Motor neuron (in vitro differentiated cells): ENCODE measurements around the gene ITGA11. TPM values are rescaled to one million over a fixed set of nuclear protein-coding genes. Genes with fewer than 3 reads are reported as not detected.

Experiments used
- ATAC-seq, 8 experiments: fragments of 200-7000 bp; cut with Tn5 transposase; replicated peaks in 6 of 8; 2 replicates each; pipeline ENCODE4 v1.8.0; 2021; ENCODE audit warnings: mild to moderate bottlenecking in 8 of 8, moderate library complexity in 8 of 8
- H3K27ac ChIP-seq, 2 donors: fragments of 250-450 bp; sonication (Bioruptor Pico); 2 replicates each; pipeline ENCODE4 v1.9.0; 2021; ENCODE audit warnings: antibody characterized with exemption in 2 of 2, mild to moderate bottlenecking in 2 of 2, moderate library complexity in 1 of 2
- H3K4me1 ChIP-seq, 2 donors: fragments of 250-450 bp; sonication (Bioruptor Pico); replicated peaks in 1 of 2; 2 replicates each; pipeline ENCODE4 v1.6.1; 2021; ENCODE audit warnings: antibody characterized with exemption in 2 of 2, mild to moderate bottlenecking in 2 of 2, moderate library complexity in 1 of 2
- H3K4me3 ChIP-seq, 5 donors: fragments of 250-450 bp; sonication (Bioruptor Pico); 2 replicates each; pipeline ENCODE4 v1.9.0; 2021; ENCODE audit warnings: antibody characterized with exemption in 5 of 5, mild to moderate bottlenecking in 5 of 5, moderate library complexity in 4 of 5
- WGBS, 10 experiments: fragments of 450-650 bp; shearing (Covaris generic); methylation state at CpG; one replicate each; pipeline ENCODE4 v1.0.0; 2022; 5-methylcytosine and 5-hydroxymethylcytosine counted together
- in situ Hi-C, 9 experiments: fragments of 400-800 bp; cut with MboI; loops; one replicate each; pipeline ENCODE4 v1.15.0; 2021; ENCODE audit warnings: low sequenced_read_pairs in 9 of 9, low pct_unique_long_range_greater_than_20kb in 2 of 9; ENCODE audit not compliant: unreplicated experiment in 9 of 9
- total RNA-seq, 8 experiments: library from RNA; unstranded; fragments of 300-600 nt; gene quantifications; 2 replicates each; pipeline versions ENCODE4 v1.2.3 to v1.2.4, GENCODE V29; 2022

The ITGA11 gene
- total RNA-seq, 8 experiments from 2014 or later = 0.27 to 35.0 (median 0.78) TPM

DNA sequence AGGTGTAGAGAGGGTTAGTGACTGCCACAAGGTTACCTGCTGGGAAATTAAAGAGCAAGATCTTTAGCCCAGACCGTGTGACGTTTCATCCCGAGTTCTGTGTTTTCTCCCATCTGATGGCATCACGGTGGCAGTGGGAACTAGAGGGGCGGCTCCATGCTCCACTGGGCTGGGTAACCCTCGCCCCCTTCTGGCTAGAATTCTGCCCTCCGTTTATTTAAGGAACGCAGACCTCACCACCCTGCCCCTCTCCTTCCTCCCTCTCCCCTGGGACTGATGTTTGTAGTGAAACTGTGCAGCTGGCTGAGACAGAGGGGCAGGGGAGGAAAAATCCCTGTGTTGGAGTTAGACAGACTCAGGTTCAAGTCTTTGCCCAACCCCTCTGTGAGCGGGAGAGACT lies 65.6 kb downstream of the ITGA11 start:
- ATAC-seq = no peak
- no peak overlapping the region for H3K4me3 ChIP-seq
- 24 to 81% (median 61%) methylated on average over 3 to 7 of the region's 9 CpGs; no CpG with 5 or more reads in 5 of the 10 experiments for WGBS, 10 experiments
- in situ Hi-C loops = no loop called here
- no peaks in the 10 kb centered on the region for H3K4me1 ChIP-seq
- H3K27ac ChIP-seq = no peak overlapping the region

DNA sequence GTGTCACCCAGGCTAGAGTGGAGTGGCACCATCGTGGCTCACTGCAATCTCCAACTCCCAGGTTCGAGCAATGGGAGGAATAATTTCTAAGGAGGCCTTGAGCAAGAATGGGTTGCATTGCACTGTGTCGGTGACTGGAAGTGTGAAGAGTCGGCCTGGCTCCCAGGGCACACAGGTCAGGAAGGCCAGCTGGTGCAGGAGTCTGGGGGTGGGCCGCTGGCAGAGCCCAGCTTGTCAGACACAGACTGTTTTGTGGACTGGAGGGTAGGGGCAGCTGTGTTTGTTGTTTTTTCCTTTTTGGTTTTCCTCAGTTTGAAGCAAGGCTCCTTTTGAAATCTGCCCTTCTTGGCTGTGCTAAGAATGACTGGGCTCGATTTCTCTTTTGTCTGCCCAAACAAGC lies 66.2 kb downstream of the ITGA11 start:
- in situ Hi-C loops = no loop called here
- Histone ChIP-seq H3K27ac (no peak overlapping the region), H3K4me1 (peaks cover 0 to under 1% of the 10 kb centered on the region in 2 donors), H3K4me3 (no peak overlapping the region)
- 10 to 100% (median 71%) methylated on average over 1 to 4 of the region's 6 CpGs; no CpG with 5 or more reads in 1 of the 10 experiments for WGBS, 10 experiments
- no peak for ATAC-seq

DNA sequence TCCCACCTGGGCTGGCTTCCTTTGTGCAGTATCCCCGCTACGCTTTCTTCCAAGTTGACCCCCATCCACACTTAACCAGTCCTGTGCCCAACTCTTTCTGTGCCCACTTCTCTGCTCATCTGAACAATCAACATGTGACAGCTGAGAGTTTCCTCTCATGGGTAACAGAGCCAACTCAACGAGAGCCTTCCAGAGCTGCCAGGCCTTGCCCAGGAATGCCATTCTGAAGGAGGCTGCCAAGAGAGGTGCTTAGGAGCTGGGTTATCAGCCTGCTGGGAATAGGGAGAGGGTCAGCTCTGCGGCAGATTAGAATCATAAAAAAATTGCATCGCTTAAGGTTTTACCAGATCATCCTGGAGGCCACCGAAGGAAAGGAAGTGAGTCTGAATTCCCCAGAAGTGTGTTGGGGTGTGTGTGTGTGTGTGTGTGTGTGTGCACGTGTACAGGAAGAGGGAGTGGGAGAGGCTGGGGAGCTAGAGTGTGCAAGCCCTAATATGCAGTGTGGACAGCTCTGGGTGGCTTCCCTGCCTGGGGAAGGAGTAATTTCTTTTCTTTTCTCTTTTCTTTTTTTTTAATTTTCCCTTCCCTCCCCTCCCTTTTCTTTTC lies 66.7 kb downstream of the ITGA11 start:
- Histone ChIP-seq H3K27ac (no peak overlapping the region), H3K4me3 (no peak overlapping the region), H3K4me1 (peaks cover 0 to 6% of the 10 kb centered on the region in 2 donors)
- in situ Hi-C loops = no loop called here
- peak in 2 of 8 experiments; percentile 50 to 51 for ATAC-seq
- 60 to 100% (median 88%) methylated on average over 1 to 5 of the region's 7 CpGs for WGBS, 10 experiments

DNA sequence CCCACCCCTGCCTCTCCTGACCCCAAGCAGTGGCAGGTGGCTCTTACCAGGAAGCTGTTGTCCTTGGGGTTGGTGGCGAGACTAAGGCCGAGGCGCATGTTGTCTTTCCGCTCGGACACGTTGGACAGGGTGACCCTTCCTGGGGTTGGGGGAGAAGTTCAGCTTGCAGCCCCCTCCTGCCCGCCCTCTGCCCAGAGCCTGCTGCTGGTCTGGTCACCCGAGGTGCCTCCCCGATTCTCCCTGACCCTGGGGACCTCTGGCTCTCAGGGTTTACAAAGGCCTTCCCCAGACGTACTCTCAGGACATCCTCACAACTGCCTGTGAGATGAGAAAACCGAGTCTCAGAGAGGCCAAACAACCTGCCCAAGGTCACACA lies 67.3 kb downstream of the ITGA11 start:
- in situ Hi-C loops = no loop called here

DNA sequence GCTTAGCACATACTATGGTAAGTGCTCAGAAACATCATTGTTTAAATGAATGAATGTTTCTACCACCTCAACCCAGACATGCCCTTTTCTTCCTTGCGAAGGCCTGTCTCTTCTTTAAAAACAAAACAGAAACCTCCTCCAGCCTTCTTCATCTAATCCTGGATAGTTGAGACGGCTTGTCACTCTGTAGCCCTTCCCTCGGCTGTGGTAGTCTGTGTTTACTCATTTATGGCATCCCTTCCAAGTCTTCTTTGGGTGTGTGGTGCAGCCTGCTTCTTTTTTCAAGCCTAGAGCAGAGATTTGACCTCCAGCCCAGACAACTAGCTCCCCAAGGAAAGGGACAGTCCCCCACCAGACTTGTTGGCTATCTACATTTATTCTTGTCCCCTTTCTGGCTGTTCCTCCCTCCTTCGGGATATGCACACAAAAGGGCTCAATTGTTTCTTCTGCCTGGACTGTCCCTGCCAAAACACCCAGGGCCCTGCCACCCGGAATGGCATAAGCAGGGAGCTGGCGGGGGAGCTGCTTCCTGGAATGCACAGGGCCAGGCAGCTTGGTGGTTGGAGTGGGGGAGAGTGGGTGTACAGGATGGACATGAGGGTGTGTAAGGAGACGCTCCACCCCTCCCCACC lies 67.8 kb downstream of the ITGA11 start:
- Histone ChIP-seq H3K4me3 (no peak overlapping the region), H3K4me1 (peaks cover 0 to 6% of the 10 kb centered on the region in 2 donors), H3K27ac (no peak overlapping the region)
- peak in 1 of 8 experiments; percentile 48 for ATAC-seq
- WGBS, 10 experiments = 21 to 100% (median 69%) methylated on average over 1 to 3 of the region's 7 CpGs; no CpG with 5 or more reads in 2 of the 10 experiments
- in situ Hi-C loops = no loop called here

More for the DNA sequence above, 67.3 kb downstream of the ITGA11 start:
- peaks cover 0 to 6% of the 10 kb centered on the region in 2 donors for H3K4me1 ChIP-seq
- 53 to 83% (median 79%) methylated on average over 2 to 3 of the region's 11 CpGs; no CpG with 5 or more reads in 7 of the 10 experiments for WGBS, 10 experiments
- ATAC-seq = no peak
- no peak overlapping the region for H3K27ac ChIP-seq
- no peak overlapping the region for H3K4me3 ChIP-seq

DNA sequence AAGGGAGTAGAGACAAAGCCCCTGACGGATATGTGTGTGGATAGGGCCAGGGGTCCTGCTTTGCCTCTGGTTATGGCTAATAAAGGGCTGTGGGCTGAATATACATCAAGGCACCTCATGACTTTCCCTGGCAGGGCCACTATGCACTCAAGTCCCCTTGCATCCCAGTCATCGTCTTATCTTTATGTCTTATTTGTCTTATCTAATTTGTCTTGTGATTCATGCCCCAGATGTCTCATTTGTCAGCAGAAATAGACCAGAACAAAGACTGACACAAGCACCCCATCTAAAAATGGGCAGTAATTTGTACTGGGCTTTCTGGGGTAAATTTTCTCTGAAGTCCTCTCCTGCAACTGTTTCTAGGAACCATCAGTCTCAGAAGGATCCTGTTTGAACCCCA lies 68.6 kb downstream of the ITGA11 start:
- ATAC-seq = no peak
- in situ Hi-C loops = no loop called here
- Histone ChIP-seq H3K27ac (no peak overlapping the region), H3K4me3 (no peak overlapping the region), H3K4me1 (peaks cover 0 to 6% of the 10 kb centered on the region in 2 donors)
- 61 to 100% (median 87%) methylated on average over 1 to 2 of the region's 2 CpGs; no CpG with 5 or more reads in 6 of the 10 experiments for WGBS, 10 experiments

DNA sequence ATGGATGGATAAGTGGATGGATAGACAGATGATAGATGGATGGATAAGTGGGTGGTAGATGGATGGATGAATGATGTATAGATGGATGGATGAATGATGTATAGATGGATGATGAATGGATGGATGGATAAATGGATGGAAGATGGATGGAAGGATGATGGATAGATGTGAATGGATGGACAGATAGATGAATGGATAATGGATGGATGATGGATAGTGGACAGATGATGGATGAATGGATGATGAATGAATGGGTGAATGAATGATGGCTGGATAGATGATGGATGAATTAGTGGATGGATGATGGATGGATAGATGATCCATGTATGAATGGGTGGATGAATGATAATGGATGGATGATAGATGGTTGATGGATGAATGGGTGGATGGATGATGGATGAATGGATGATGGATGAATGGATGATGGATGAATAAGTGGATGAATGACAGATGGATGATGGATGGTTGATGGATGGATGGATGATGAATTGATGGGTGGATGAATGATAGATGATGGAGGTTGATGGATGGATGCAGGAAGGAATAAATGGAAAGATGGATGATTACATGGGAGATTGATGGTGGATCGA lies 69.3 kb downstream of the ITGA11 start:
- H3K4me1 ChIP-seq = peaks cover 0 to 6% of the 10 kb centered on the region in 2 donors
- WGBS, 10 experiments = 68 to 100% (median 88%) methylated on average over 1 of the region's 1 CpG; no CpG with 5 or more reads in 1 of the 10 experiments
- no peak overlapping the region for H3K4me3 ChIP-seq
- ATAC-seq = no peak
- H3K27ac ChIP-seq = no peak overlapping the region
- in situ Hi-C loops = no loop called here

DNA sequence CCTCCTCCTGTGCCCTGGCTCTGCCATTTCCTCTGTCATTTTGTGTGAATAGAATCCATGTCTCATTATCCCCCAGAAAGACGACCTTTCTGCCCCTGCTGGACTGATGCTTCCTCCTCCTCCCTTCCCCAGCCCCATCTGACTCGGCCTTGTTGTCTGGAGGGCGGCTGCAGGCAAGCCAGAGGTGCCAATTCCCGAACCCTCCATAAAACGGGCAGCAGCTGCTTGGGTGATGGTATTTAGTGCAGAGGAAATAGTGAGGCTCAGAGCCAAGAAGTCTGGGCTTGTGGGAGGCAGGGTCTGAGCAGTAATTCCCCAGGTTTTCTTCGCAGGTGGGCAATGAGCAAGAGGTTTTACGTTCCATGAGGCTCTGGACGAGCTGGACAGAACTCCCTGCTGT lies 71.2 kb downstream of the ITGA11 start:
- in situ Hi-C loops = no loop called here
- ATAC-seq = no peak
- H3K4me3 ChIP-seq = no peak overlapping the region
- WGBS, 10 experiments = 0 to 70% (median 49%) methylated on average over 1 to 2 of the region's 8 CpGs; no CpG with 5 or more reads in 4 of the 10 experiments
- no peak overlapping the region for H3K27ac ChIP-seq
- peaks cover 0 to 6% of the 10 kb centered on the region in 2 donors for H3K4me1 ChIP-seq

DNA sequence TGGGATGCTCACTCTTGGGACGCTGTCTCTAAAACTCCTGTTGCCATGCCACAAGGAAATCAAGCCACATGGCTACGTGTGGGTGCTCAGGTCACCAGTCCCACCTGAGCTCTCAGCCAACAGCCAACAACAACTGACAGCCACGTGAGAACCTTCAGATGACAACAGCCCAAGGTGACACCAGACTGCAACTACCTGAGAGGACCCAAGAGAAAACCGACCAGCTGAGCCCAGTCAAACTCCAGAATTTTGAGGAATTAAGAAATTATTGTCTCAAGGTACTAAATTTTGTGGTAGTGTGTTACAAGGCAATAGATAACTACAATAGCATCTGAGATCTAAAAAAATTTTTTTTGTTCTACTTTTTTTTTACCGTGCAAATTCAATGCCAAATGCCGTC lies 75.2 kb downstream of the ITGA11 start:
- no peak overlapping the region for H3K4me3 ChIP-seq
- peaks cover 0 to 6% of the 10 kb centered on the region in 2 donors for H3K4me1 ChIP-seq
- no peak overlapping the region for H3K27ac ChIP-seq
- ATAC-seq = no peak
- in situ Hi-C loops = no loop called here
- WGBS, 10 experiments = 47 to 95% (median 81%) methylated on average over 2 to 6 of the region's 6 CpGs; no CpG with 5 or more reads in 2 of the 10 experiments

DNA sequence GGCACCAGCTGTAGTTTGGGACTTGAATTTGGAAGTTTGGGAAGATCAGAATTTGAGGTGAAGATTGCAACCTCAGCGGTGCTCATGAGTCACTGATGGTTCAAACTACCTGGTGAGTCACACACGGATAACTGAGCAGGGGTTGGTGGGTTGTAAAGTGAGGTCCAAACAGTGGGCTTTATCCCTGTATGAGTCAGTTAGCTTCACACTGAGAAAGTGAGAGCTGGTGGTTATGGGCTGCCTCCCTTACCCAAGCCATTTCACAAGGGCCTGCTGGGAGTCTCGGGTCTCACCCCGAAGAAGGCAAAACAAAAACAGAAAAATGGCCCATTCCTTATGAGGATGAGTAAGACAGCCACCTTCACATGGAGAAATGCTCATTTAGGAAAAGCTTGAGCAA lies 77.0 kb downstream of the ITGA11 start:
- no peaks in the 10 kb centered on the region for H3K4me1 ChIP-seq
- 23 to 73% (median 68%) methylated on average over 1 to 4 of the region's 4 CpGs; no CpG with 5 or more reads in 3 of the 10 experiments for WGBS, 10 experiments
- peak in 2 of 8 experiments; percentile 20 to 55 for ATAC-seq
- H3K27ac ChIP-seq = no peak overlapping the region
- no peak overlapping the region for H3K4me3 ChIP-seq
- in situ Hi-C loops = no loop called here

DNA sequence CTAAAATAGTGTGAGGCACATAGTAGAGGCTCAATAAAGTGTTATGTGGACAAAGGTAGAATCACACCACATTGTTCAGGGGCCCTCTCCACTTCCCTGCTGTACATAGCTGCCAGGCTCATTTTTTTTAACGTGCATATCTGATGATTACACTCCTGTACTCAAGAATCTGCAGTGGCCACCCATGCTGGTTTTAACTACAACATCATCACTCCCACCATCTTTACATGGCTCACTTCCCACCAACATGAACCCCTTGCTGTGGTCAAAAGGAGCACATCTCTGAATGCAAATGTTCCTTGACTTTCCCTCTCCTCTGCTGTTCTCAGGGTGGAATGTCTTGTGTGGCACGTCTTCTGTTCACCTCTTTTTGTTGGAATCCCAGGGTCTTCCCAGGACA lies 77.7 kb downstream of the ITGA11 start:
- in situ Hi-C loops = no loop called here
- no peak for ATAC-seq
- Histone ChIP-seq H3K4me3 (no peak overlapping the region), H3K27ac (no peak overlapping the region), H3K4me1 (no peaks in the 10 kb centered on the region)
- WGBS, 10 experiments = 67 to 100% (median 94%) methylated on average over 1 of the region's 2 CpGs; no CpG with 5 or more reads in 6 of the 10 experiments

DNA sequence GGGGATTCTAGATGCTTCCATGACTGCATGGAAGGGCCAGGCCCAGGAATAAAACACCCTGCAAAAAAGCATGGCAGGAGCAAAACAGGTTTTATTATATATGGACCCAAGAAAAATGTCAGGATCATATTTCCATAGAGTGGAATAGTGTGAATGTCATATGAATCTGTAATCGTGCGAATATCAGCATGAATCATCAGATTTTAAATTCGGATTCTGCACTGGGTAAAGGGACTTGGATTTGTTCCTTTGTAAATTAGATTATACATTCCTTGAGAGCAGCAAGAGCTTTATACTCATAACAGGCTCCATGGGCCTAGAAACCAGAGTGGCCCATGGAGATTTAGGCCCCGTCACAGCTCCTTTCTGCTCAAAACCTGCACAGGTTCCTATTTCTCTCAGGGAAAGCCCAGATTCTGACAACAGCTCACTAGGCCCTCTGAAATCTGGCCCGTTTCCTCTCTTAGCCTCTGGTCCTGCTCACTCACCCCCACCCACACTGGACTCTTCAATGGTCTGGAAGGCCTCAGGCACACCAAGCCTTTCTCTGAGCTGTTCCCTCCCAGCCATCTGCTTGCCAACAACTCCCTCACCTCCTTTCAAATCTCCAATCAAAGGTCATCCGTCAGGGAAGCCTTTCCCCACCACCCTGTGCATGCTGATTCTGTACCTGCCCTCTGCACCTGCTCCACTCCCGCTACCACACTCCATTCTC lies 78.4 kb downstream of the ITGA11 start:
- H3K4me3 ChIP-seq = no peak overlapping the region
- H3K27ac ChIP-seq = no peak overlapping the region
- no peaks in the 10 kb centered on the region for H3K4me1 ChIP-seq
- 45 to 100% (median 84%) methylated on average over 1 to 6 of the region's 7 CpGs; no CpG with 5 or more reads in 1 of the 10 experiments for WGBS, 10 experiments
- ATAC-seq = peak in 3 of 8 experiments; percentile 14 to 68 (median 24)
- in situ Hi-C loops = no loop called here
